Mucosa of descending colon (tissue), 3 donors: ENCODE measurements around the gene COL23A1. TPM values are rescaled to one million over a fixed set of nuclear protein-coding genes. Genes with fewer than 3 reads are reported as not detected.

Experiments
- ATAC-seq: fragments of 200-7000 bp; cut with Tn5 transposase; one replicate; pipeline ENCODE4 v1.9.1; 2020; ENCODE audit warnings: mild to moderate bottlenecking, moderate library complexity
- DNase-seq, 3 donors: peaks; one replicate each; pipeline ENCODE4 v3.0.0-alpha.2; 2020
- H3K36me3 ChIP-seq: fragments of 200-600 bp; one replicate; pipeline ENCODE4 v1.8.0; 2021; ENCODE audit warnings: low read depth, mild to moderate bottlenecking
- H3K4me1 ChIP-seq: fragments of 200-600 bp; one replicate; pipeline ENCODE4 v1.8.0; 2021; ENCODE audit warnings: low read depth, mild to moderate bottlenecking
- H3K4me3 ChIP-seq: fragments of 200-600 bp; one replicate; pipeline ENCODE4 v1.8.0; 2021; ENCODE audit warnings: mild to moderate bottlenecking
- H3K9me3 ChIP-seq: fragments of 200-600 bp; one replicate; pipeline ENCODE4 v1.8.0; 2021; ENCODE audit warnings: mild to moderate bottlenecking
- CTCF ChIP-seq: fragments of 200-600 bp; IDR thresholded peaks from one replicate; pipeline ENCODE4 v1.8.0; 2022; ENCODE audit warnings: antibody characterized with exemption, mild to moderate bottlenecking
- intact Hi-C, 2 donors: fragments of 100-400 bp; cut with DNase I in 1 of 2; cut with micrococcal nuclease in 1 of 2; formaldehyde crosslinking; loops; one replicate each; pipeline versions ENCODE4 v1.11.0 to v1.11.1; 2022; cut with DNase I, micrococcal nuclease
- total RNA-seq, 3 donors: library from RNA; stranded (reverse); fragmentation: NEBNext Ultra II Directional in 2 of 3; extraction: Animal tissue kit (Norgen Biotek cat#: 25700) in 2 of 3; gene quantifications; one replicate each; pipeline versions ENCODE4 v1.2.1 to v1.2.4, GENCODE V29; 2021 to 2023
- donor health status: DM: no; HTN: no; CAD: no; lungs with moderate emphysema.
- donor health status: DM: no; HTN: no; CAD: no.
- donor health status: DM: no; HTN: yes; CAD: no.

Gene COL23A1
- total RNA-seq, 3 donors from 2014 or later: 0.17 to 2.7 (median 0.43) TPM

- no peak for ATAC-seq
- H3K36me3 ChIP-seq: no peaks in the 10 kb centered on the region
- H3K4me3 ChIP-seq: no peak overlapping the region
- H3K9me3 ChIP-seq: no peaks in the 10 kb centered on the region
- TF ChIP-seq CTCF: no peak
- H3K4me1 ChIP-seq: no peaks in the 10 kb centered on the region
- no peak for DNase-seq
- intact Hi-C loops: no loop called here
These were observed 202.9 kb downstream of the COL23A1 start for GRCh38 chr5:178387061-178387855.

- no peaks in the 10 kb centered on the region for H3K36me3 ChIP-seq
- H3K4me3 ChIP-seq: no peak overlapping the region
- no peaks in the 10 kb centered on the region for H3K9me3 ChIP-seq
- no peak for TF ChIP-seq CTCF
- H3K4me1 ChIP-seq: no peaks in the 10 kb centered on the region
- ATAC-seq: no peak
- intact Hi-C loops: no loop called here
- no peak for DNase-seq
These were observed 203.8 kb downstream of the COL23A1 start for GRCh38 chr5:178386336-178386931.

DNA sequence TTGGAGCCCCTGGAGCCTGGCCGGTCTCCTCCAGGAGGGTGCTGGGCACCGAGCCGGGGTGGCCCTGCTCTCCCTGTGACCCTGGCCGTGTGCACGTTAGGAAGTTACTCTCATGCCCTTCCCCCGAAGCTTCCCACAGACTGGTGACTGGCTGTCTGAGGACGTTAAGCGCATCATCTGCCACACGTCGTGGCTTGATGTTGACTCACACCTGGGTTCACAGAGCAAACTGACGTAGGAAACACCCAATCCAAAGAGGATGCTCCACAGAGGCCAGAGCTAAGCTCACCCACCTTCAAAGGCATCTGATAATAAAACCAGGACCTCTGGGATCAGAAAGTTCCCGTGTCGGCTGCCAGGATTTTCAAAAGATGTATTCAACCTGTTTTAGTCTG, 204.7 kb downstream of the COL23A1 start:
- TF ChIP-seq CTCF: no peak
- Histone ChIP-seq H3K4me1 (no peaks in the 10 kb centered on the region), H3K9me3 (no peaks in the 10 kb centered on the region), H3K36me3 (no peaks in the 10 kb centered on the region), H3K4me3 (no peak overlapping the region)
- intact Hi-C loops: no loop called here
- DNase-seq: no peak
- no peak for ATAC-seq

DNA sequence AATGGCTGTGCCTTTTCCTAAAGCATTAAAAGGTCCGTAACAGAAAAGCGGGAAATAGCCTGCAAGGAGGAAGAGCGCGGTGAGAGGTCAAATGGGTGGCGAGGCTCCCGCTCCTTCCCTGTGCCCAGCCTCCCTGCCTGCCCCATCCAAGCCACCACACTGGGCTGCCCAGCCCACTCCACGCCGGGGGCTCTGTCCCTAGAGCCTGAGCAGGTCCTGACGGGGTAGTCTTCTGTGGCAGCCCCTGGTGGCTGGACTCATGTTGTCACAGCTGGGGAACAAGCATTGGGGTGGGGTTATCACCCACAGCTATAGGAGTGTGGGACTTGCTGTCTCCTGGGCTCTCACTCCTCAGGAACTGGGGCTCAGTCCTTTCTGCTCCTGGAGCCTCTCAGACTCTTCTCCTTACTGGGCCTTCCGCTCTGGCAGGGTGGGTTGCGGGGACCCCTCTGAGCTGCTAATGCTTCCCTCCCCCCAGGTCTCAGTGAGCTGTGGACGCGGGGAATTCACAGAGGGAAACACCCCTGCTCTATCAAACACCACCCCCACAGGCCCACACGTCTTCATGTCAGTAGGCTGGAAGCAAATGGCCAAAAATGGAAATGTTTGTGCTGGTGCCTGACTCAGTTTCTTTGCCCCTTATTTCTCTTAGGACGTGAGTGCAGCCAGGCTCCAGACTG, 205.2 kb downstream of the COL23A1 start:
- no peak for ATAC-seq
- no peak for DNase-seq
- Histone ChIP-seq H3K36me3 (no peaks in the 10 kb centered on the region), H3K4me3 (no peak overlapping the region), H3K4me1 (no peaks in the 10 kb centered on the region), H3K9me3 (no peaks in the 10 kb centered on the region)
- no peak for TF ChIP-seq CTCF
- intact Hi-C loops: no loop called here

- ATAC-seq (peak; percentile 17), DNase-seq (no peak)
- intact Hi-C loops: no loop called here
- no peaks in the 10 kb centered on the region for H3K36me3 ChIP-seq
- H3K4me3 ChIP-seq: no peak overlapping the region
- H3K4me1 ChIP-seq: no peaks in the 10 kb centered on the region
- no peaks in the 10 kb centered on the region for H3K9me3 ChIP-seq
- TF ChIP-seq CTCF: no peak
These were observed 206.0 kb downstream of the COL23A1 start for GRCh38 chr5:178383919-178384815.
